HCT116 (cell line): ENCODE data around the gene MBTPS2. TPM values are rescaled to one million over a fixed set of nuclear protein-coding genes. Genes with fewer than 3 reads are reported as not detected.

Experiments used
- ATAC-seq: fragments of 200-7000 bp; cut with Tn5 transposase; 2 replicates; pipeline ENCODE4 v1.9.1; 2020; ENCODE audit warnings: mild to moderate bottlenecking, moderate library complexity
- BruUV-seq: library from RNA; stranded (reverse); fragments of 400-500 nt; replicated peaks from 2 replicates; lab custom pipeline; 2021; lab: Mats Ljungman, UMichigan
- CTCF ChIA-PET: fragments of 300-600 bp; sonication (Branson Sonifier 250); formaldehyde crosslinking; loops from one replicate; lab custom pipeline; 2021; ENCODE audit warnings: antibody characterized with exemption; lab: Charles Lee
- POLR2A ChIA-PET: fragments of 300-600, 350-600 bp; sonication (Branson Sonifier 250); formaldehyde crosslinking; loops from one replicate; lab custom pipeline; 2021; ENCODE audit warnings: antibody characterized with exemption; lab: Charles Lee
- RAD21 ChIA-PET, 2 experiments: fragments of 300-600 bp; sonication (Branson Sonifier 250); formaldehyde crosslinking; loops; one replicate each; lab custom pipeline; 2023; ENCODE audit warnings: low total read pairs in 2 of 2; ENCODE audit not compliant: uncharacterized antibody in 2 of 2, unreplicated experiment in 2 of 2, low non-redundant PET in 1 of 2; lab: Charles Lee
- DNase-seq: peaks from one replicate; pipeline ENCODE4 v3.0.0-alpha.2; 2010; ENCODE audit warnings: low read depth, low spot score
- H2AFZ ChIP-seq: fragments of 200-600 bp; shearing (Covaris generic), sonication (generic); 2 replicates; pipeline ENCODE4 v1.6.1; 2017; ENCODE audit warnings: low read depth, mixed run types, mixed read lengths, antibody characterized with exemption, low read length; ENCODE audit not compliant: poor library complexity, severe bottlenecking
- H3K27ac ChIP-seq: 2 replicates; pipeline ENCODE4 v1.5.1; 2012; ENCODE audit warnings: low read depth, low read length
- H3K27me3 ChIP-seq: fragments of 200-600 bp; sonication (generic); 2 replicates; pipeline ENCODE4 v1.6.1; 2016; ENCODE audit warnings: mixed run types, low read length, mixed read lengths; ENCODE audit not compliant: insufficient read depth
- H3K36me3 ChIP-seq, 2 experiments: fragments of 200-500 bp in 1 of 2; fragments of 200-600 bp in 1 of 2; sonication (Bioruptor generic) in 1 of 2; sonication (generic) in 1 of 2; 2 replicates each; pipeline versions ENCODE4 v1.5.1 to v1.6.1; 2014 to 2016; ENCODE audit warnings: low read length in 2 of 2, inconsistent platforms in 1 of 2, mixed read lengths in 1 of 2, mixed run types in 1 of 2; ENCODE audit not compliant: insufficient read depth in 2 of 2, control insufficient read depth in 1 of 2
- H3K4me1 ChIP-seq, 2 experiments: fragments of 200-600 bp in 1 of 2; sonication (generic) in 1 of 2; 2 replicates each; pipeline versions ENCODE4 v1.5.1 to v1.6.1; 2012 to 2017; ENCODE audit warnings: low read length in 2 of 2, inconsistent platforms in 1 of 2, mild to moderate bottlenecking in 1 of 2, mixed read lengths in 1 of 2, mixed run types in 1 of 2, moderate library complexity in 1 of 2; ENCODE audit not compliant: insufficient read depth in 2 of 2, control insufficient read depth in 1 of 2
- H3K4me2 ChIP-seq: fragments of 200-600 bp; sonication (generic); 2 replicates; pipeline ENCODE4 v1.6.1; 2017; ENCODE audit warnings: mixed run types, low read length, mixed read lengths
- H3K4me3 ChIP-seq, 2 experiments: fragments of 200-600 bp in 1 of 2; sonication (generic) in 1 of 2; replicated peaks in 1 of 2; 2 replicates each; pipeline ENCODE4 v1.5.1; 2011 to 2016; ENCODE audit warnings: low read length in 2 of 2, control low read depth in 1 of 2, low read depth in 1 of 2, mild to moderate bottlenecking in 1 of 2, mixed read lengths in 1 of 2, mixed run types in 1 of 2
- H3K79me2 ChIP-seq: fragments of 200-600 bp; sonication (generic); 2 replicates; pipeline ENCODE4 v1.6.1; 2017; ENCODE audit warnings: mild to moderate bottlenecking, mixed run types, low read length, moderate library complexity, mixed read lengths; ENCODE audit not compliant: insufficient read depth
- H3K9ac ChIP-seq: fragments of 200-600 bp; sonication (generic); 2 replicates; pipeline ENCODE4 v1.6.1; 2016; ENCODE audit warnings: low read length, mixed read lengths
- H3K9me2 ChIP-seq: fragments of 200-600 bp; sonication (generic), shearing (Covaris generic); 2 replicates; pipeline ENCODE4 v1.6.1; 2017; ENCODE audit warnings: mixed run types, mild to moderate bottlenecking, moderate library complexity; ENCODE audit not compliant: insufficient read depth
- H3K9me3 ChIP-seq, 2 experiments: fragments of 200-500 bp in 1 of 2; fragments of 200-600 bp in 1 of 2; sonication (Bioruptor generic) in 1 of 2; sonication (generic) in 1 of 2; 2 replicates each; pipeline ENCODE4 v1.6.1; 2014 to 2017; ENCODE audit warnings: low read length in 2 of 2, mixed read lengths in 2 of 2, inconsistent platforms in 1 of 2, low read depth in 1 of 2, mild to moderate bottlenecking in 1 of 2, mixed run types in 1 of 2, moderate library complexity in 1 of 2; ENCODE audit not compliant: control insufficient read depth in 1 of 2, insufficient read depth in 1 of 2
- H4K20me1 ChIP-seq: fragments of 200-600 bp; sonication (generic), shearing (Covaris generic); 2 replicates; pipeline ENCODE4 v1.6.1; 2017; ENCODE audit warnings: mixed run types, mild to moderate bottlenecking, moderate library complexity; ENCODE audit not compliant: insufficient read depth
- ATF3 ChIP-seq: IDR thresholded peaks from 2 replicates; pipeline ENCODE4 v1.6.1; 2012
- CBX3 ChIP-seq: IDR thresholded peaks from 2 replicates; pipeline ENCODE4 v1.6.1; 2012; ENCODE audit warnings: low read depth
- CTCF ChIP-seq, 3 experiments: fragments of 200-600 bp in 1 of 3; sonication (generic) in 1 of 3; IDR thresholded peaks in 2 of 3; conservative IDR thresholded peaks in 1 of 3; 2 replicates each; pipeline ENCODE4 v1.5.1; 2012 to 2017; ENCODE audit warnings: low read depth in 2 of 3, low read length in 2 of 3, antibody characterized with exemption in 1 of 3, borderline replicate concordance in 1 of 3, control low read depth in 1 of 3, mild to moderate bottlenecking in 1 of 3, mixed read lengths in 1 of 3, mixed run types in 1 of 3, moderate library complexity in 1 of 3; ENCODE audit not compliant: insufficient read depth in 1 of 3
- EGR1 ChIP-seq: IDR thresholded peaks from 2 replicates; pipeline ENCODE4 v1.6.1; 2012; ENCODE audit warnings: low read depth
- ELF1 ChIP-seq: IDR thresholded peaks from 2 replicates; pipeline ENCODE4 v1.6.1; 2012; ENCODE audit warnings: low read depth, borderline replicate concordance
- FOSL1 ChIP-seq: IDR thresholded peaks from 2 replicates; pipeline ENCODE4 v1.6.1; 2012; ENCODE audit warnings: low read depth
- POLR2A ChIP-seq: IDR thresholded peaks from 2 replicates; pipeline ENCODE4 v1.7.0; 2011; ENCODE audit warnings: borderline replicate concordance; ENCODE audit not compliant: insufficient read depth, insufficient read length; ENCODE audit errors: extremely low read depth
- POLR2AphosphoS5 ChIP-seq: IDR thresholded peaks from 2 replicates; pipeline ENCODE4 v1.6.1; 2011; ENCODE audit warnings: mild to moderate bottlenecking, low read depth, low read length, moderate library complexity
- REST ChIP-seq: IDR thresholded peaks from 2 replicates; pipeline ENCODE4 v1.6.1; 2012; ENCODE audit warnings: low read depth
- SP1 ChIP-seq: IDR thresholded peaks from 2 replicates; pipeline ENCODE4 v1.6.1; 2012; ENCODE audit warnings: low read depth
- TCF7L2 ChIP-seq: IDR thresholded peaks from 2 replicates; pipeline ENCODE4 v1.7.0; 2011; ENCODE audit warnings: borderline replicate concordance, inconsistent platforms; ENCODE audit not compliant: insufficient read depth, insufficient read length; ENCODE audit errors: extremely low read depth
- ZBTB33 ChIP-seq: IDR thresholded peaks from 2 replicates; pipeline ENCODE4 v1.6.1; 2011; ENCODE audit warnings: mild to moderate bottlenecking, low read length, moderate library complexity; ENCODE audit not compliant: insufficient replicate concordance; ENCODE audit errors: extremely low read depth
- ZFX ChIP-seq: fragments of 450-650 bp; IDR thresholded peaks from 2 replicates; pipeline ENCODE4 v1.6.1; 2017
- ZNF274 ChIP-seq: fragments of 200-500 bp; sonication (Bioruptor generic); IDR thresholded peaks from 2 replicates; pipeline ENCODE4 v1.6.1; 2014; ENCODE audit warnings: mild to moderate bottlenecking, low read depth, low read length, inconsistent platforms
- intact Hi-C: fragments of 100-400 bp; cut with micrococcal nuclease; formaldehyde crosslinking; loops from 2 replicates; pipeline ENCODE4 v1.10.0; 2022
- total RNA-seq: library from RNA; stranded (reverse); gene quantifications from one replicate; pipeline ENCODE4 v1.2.1, GENCODE V29; 2021; ENCODE audit not compliant: unreplicated experiment

MBTPS2 gene
- total RNA-seq, 1 experiment from 2014 or later = 16.9 TPM

- Histone ChIP-seq H3K9me3 (no peaks in the 10 kb centered on the region), H3K27ac (no peak overlapping the region), H3K9ac (no peak overlapping the region), H2AFZ (no peak overlapping the region), H3K4me1 (no peaks in the 10 kb centered on the region), H3K4me2 (no peak overlapping the region), H3K4me3 (no peak overlapping the region), H4K20me1 (no peaks in the 10 kb centered on the region), H3K36me3 (no peaks in the 10 kb centered on the region; a peak in 1 of 4 replicates), H3K79me2 (no peaks in the 10 kb centered on the region), H3K27me3 (no peaks in the 10 kb centered on the region), H3K9me2 (no peaks in the 10 kb centered on the region)
- ChIA-PET CTCF (no interaction called here), RAD21 (no interaction called here), POLR2A (no interaction called here)
- DNase-seq (no peak), ATAC-seq (no peak)
- no TSS peak for BruUV-seq
- TF ChIP-seq ZNF274 (no peak), ELF1 (no peak), EGR1 (no peak), POLR2AphosphoS5 (no peak), FOSL1 (no peak), POLR2A (no peak), ZBTB33 (no peak), CTCF (IDR thresholded peaks at IDR 0.05 in 2 of 3, conservative IDR thresholded peaks at IDR 0.05 in 1 of 3; ENCODE audit: borderline replicate concordance in 1 of 3, insufficient read depth in 1 of 3, low read depth in 2 of 3, low read length in 2 of 3) (no peak), CBX3 (no peak), REST (no peak), SP1 (no peak), TCF7L2 (no peak), ATF3 (no peak), ZFX (no peak)
- intact Hi-C loops = no loop called here
These were observed 33.8 kb downstream of the MBTPS2 start for GRCh38 chrX:21873063-21873775.
